DLD1 (cell line): ENCODE measurements around the gene SMC1B.
"Not testable (repeated sequence)": the region's sequence is repeated elsewhere in the genome, so short reads cannot be mapped to it uniquely, and the experiment has no call there.

Source experiments
- in situ Hi-C: cut with HindIII; loops from 2 replicates; pipeline ENCODE4 v1.10.0; 2017; ENCODE audit warnings: low sequenced_read_pairs

The SMC1B gene

DNA sequence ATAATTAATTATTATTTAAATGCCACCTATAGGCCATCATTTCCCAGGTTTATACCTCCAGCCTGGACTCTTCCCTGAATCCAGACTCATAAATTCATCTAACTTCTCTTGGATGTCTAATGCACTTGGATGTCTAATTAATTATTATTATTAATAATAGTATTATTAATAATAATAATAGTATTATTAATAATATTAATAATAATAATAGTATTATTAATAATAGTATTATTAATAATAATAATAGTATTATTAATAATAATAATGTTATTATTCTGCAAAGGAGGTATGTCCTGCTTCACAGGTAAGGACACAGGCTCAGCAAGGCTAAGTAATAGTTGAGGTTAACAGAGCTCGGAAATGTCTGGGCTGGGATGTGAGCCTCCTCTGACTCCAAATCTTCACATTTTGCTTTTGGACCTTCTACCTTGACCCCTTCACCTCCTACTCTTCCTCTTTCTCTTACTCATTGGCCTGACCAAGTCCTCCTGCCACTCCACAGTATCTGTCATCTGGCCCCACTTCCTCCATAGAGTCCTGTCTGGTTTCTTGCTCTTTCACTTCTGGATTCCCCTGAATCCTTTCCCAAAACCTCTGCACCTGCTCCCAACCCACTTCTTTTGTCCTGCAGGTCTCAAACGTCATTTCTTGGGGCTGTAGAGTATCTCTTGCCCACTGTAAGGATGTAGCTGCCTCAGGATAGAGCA is 8.1 kb upstream of the SMC1B start:
- in situ Hi-C loops, result no loop called here

DNA sequence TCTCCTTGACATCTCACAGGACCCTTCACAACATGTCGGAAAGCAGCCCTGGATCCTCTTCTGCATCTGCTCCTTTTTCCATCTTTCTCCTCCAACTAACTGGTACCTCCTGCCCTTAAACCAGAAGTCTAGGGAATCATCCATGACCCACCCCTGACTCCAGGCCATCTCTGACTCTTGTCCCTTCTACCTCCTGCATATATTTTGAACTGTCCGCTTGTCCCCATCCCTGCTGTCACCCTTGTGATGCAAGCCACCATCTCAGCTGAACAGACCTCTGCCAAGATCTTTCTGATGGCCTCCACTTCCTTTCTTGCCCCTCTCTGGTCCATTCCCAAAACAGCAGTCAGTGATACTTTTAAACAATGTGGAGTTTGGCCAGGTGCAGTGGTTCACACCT is 7.1 kb upstream of the SMC1B start:
- in situ Hi-C loops, result no loop called here

DNA sequence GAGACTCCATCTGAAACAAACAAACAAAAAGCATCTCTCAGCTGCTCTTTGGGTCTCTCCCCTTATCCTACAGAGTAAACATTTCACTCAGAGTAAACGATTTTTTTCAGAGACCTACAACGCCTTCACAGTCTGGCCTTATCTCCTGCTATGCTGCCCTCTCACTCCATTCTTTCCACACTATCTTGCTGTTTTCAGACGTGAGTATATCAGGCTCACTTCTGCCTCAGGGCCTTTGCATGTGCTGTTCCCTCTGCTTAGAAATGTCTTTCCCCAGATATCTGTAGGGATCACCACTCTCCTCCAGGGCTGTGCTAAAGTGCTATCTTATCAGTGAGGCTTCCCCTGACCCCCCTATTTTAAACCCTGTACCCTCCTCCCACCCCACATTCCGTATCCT is 6.6 kb upstream of the SMC1B start:
- in situ Hi-C loops, result no loop called here

DNA sequence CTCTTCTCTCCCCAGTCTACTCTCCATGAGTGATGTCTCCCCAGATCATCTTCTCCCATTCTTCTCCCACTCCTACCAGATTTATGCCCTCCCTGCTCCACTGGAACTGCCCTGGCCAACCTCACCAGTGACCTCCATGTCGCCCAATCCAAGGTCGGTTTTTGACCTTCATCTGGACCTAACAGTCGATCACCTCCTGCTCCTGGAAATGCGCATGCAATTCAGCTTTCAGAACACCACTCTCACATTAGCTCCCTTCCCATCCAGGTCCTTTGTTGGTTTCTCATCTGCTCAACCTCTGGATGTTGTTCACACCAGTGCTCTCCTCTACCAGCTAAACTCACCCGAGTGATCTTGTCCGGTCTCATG is 5.4 kb upstream of the SMC1B start:
- in situ Hi-C loops, result no loop called here

DNA sequence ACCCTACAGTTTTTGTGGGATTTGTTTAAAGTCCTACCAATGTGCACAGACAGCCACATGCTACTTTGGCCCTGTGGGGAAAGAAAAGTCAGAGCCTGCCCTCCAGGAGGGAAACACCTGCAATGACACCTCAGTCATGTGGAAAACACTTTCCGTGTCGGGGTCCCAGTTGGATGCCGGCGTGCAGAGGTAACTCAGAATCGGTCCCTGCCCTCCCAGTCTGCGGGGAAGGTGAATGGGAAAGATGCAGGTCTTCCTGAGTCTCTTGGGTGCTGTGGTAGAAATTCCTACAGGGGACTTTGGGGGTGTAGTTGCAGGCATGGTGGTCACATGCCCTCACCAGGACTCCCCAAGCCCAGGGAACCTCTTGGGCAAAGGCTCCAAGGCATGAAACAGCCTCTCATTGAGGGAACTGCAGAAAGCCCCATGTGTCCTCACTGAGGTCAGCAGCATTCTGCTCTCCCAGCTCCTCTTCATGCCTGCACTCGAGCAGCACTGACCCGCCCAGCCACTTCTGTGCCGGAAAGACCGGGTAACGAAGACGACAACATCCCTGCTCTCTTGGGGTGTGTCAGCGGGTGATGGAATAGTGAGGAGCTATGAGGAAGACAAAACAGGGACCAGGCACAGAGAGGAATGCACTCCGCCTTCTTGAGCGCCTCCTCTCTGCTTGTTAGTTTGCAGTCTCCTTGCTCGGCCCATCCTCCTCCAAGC is 4.8 kb upstream of the SMC1B start:
- in situ Hi-C loops, result no loop called here

DNA sequence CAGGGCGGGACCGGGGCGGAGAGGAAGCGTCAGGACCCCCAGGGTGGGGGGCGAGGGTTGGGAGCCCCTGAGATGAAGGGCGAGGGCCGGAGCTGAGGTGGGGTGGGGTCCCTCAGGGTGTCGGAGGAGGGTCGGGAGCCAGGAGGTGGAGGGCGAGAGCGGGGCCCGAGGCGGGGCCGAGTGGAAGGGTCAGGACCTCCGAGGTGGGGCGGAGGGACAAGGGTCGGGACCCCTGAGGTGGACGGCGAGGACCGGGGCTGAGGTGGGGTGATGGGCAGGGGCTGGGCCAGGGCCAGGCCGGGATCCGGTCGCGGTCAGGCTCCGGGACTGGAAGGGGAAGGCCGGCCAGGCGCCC is 409 bp downstream of the SMC1B start:
- in situ Hi-C loops, result no loop called here

DNA sequence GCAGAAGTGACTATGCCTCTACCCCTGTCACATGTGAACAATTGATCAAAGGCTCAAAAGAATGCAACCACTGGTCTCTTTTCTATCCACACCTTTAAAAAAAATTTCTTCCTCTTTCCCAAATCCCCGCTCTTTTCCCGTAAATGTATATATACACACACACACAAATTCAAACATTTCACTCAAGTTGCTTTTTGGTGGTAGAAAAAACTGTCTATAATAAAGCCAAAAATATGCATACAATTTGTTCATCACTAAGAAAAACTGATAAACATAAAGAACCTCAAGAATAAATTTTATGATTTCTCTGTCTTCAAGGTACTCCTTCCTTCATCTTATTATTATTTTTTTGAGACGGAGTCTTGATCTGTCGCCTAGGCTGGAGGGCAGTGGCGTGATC is 5.6 kb downstream of the SMC1B start:
- in situ Hi-C loops, result no loop called here

DNA sequence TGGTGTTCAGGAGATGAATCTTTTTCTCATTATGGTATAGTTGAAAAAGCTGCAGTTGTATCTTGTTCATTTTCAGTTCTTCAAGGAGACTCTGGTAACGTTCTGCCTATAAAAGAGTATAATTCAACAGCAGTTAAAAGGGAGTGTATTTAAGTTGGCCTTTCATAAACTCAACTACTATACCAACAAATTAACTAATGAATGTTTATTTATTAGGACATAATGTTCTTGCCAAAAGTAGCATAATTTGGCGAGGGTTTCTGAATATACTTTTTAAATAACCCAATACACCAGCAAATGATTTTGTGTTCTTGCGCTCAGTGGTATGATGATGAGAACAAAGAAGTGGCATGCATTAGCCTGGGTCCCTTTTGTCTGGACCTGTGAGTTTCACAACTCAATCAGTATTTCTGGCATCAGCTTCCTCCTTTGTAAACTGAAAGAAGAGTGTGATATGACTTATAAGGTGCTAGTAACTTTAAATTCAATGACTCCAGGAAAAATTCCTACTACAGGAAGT is 10.9 kb downstream of the SMC1B start:
- in situ Hi-C loops, result no loop called here

DNA sequence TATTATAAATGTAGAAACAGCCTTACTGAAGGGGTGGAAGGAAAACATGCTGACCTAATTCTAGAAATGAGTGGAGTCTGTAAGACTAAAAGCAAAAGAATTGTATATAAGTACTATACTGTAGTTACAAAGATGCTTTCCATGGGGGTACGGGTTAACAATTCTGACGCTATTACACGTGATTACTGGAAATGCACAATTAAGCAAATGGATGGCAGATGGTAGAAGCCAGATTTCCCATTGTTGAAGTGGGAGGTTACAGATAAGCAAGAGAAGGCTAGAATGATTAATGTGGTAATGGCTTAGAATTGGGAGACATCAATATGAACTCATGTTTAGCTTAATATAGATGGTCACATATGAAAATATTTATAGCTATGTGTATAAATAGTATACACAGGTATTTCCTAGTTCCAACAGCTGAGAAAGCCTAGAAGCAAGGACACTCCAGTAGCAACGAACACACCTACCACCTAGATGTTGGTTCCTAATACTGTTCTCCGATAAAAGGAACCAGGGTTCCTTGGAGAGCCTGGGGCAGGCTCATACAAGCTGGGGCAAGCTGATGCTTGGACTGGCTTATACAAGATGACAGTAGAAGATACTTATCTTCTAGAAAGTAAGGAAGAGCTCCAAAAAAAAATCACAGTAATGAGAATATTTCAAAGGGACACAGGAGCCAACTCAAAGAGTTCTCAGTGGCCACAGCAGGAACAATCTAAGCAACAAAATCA is 13.5 kb downstream of the SMC1B start:
- in situ Hi-C loops, result no loop called here

DNA sequence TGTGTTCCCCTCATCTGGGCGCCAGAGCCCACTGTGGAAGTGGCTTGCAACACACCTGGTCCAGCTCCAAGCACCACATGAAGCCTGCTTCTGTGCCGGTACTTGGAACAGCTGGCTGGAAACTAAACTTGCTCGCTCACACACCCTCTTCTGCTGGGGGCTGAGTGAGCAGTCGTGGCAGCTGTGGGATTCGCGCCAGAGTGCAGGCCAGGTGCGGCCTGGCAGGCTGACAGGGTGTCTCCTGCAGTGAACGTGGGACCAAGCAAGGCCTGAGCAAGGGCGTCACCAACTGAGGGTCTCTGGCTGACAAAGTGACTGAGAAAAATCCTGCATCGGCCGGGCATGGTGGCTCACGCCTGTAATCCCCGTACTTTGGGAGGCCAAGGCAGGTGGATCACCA is 15.2 kb downstream of the SMC1B start:
- in situ Hi-C loops, result no loop called here

DNA sequence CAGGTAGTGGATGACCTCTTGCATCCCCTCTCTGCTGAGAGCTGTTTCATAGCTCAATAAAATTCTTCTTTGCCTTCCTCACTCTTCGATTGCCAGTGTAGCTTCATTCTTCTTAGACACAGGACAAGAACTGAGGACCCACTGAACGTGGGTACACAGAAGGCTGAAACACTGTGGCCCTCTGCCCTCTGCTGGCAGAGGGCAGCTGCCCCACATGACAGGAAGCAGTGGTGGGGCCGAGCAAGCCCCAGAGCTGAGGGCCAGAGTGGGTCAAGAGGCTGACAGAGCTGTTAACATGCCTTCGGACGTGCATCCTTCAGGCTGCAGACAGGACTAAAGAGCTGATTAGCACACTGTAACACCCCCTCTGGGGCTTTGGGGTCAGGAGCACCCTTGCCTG is 15.6 kb downstream of the SMC1B start:
- in situ Hi-C loops, result no loop called here

DNA sequence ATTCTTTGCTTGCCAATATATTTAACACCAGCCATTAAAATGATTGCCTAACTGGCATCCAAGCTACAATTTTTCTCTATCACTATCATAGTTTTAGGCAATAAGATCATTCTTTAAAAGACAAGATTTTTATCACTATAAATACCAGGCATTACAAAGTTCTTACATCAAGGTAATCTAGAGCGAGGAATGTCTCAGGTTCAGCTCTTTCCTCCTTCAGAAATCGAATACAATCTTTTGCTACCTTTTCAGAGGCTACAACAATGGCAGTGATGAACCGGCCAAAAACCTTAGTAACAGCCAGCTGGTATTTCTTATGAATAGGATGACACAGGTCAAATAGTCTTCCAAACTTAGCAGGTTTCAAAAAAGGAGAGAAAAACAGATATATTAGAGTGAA is 23.9 kb downstream of the SMC1B start:
- in situ Hi-C loops, result no loop called here

DNA sequence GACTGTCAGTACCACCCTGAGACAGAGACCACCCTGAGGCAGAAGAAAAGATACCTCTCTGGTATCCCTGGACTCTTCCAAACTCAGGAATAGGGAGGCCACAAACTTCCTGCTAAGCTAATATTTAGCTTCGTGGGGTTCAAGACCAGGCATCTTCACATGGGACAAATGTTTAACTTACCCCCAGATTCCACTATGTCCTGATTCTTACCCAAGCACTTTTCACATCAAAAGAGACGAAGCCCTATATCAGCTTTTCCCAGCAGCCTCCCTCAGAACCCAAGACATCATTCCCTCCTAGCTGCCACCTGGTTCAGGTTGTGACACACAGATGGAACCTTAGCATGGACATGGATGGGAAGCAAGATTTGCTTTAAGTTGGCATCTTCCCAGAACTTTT is 32.1 kb downstream of the SMC1B start:
- in situ Hi-C loops, result no loop called here

DNA sequence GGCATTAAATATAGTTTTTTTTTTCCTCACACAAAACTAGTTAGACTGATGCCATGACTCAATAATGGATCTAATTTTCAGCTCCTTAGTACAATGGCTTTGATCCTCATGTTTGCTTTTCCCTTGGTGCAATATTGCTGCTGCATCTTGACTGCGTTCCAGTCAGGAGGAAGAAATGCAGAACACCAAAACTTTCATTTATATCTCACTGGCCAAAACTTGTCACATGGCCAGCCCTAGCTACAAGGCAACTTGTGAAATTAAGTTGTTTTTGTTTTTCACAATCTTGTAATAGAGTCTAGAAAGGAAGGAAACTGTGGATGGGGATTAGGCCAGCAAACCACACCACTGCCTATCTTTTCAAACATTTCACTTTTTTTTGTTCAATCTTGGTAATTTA is 36.7 kb downstream of the SMC1B start:
- in situ Hi-C loops, result no loop called here

DNA sequence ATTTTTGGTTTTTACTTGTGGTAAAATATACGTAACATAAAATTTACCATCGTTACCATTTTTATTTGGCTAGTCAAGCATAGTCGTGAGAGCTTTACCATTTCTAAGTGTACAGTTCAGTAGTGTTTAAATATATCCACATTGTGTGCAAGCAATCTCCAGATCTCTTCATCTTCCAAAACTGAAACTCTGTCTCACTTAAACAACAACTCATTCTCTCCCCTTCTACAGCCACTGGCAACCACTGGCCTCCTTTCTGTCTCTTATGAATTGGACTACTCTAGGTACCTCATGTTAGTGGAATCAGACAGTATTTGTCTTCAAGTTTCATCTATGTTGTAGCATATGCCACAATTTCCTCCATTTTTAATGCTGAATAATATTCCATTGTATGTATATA is 37.4 kb downstream of the SMC1B start:
- in situ Hi-C loops, result no loop called here

DNA sequence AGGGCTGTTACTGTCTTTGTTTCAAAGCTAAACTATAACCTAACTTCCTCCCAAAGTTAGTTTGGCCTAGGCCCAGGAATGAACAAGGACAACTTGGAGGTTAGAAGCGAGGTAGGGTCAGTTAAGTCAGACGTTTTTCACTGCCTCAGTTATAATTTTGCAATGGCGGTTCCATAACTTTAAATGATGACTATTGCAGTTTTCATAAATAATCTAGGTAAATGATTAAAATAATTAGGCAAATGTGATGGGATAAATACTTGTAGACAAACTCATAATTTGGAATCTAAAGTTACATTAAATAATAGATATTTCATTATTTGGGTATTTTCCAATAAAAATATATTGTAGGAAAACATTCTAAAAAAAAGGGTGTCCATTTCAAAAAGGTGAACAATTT is 39.8 kb downstream of the SMC1B start:
- in situ Hi-C loops, result not testable (repeated sequence)

DNA sequence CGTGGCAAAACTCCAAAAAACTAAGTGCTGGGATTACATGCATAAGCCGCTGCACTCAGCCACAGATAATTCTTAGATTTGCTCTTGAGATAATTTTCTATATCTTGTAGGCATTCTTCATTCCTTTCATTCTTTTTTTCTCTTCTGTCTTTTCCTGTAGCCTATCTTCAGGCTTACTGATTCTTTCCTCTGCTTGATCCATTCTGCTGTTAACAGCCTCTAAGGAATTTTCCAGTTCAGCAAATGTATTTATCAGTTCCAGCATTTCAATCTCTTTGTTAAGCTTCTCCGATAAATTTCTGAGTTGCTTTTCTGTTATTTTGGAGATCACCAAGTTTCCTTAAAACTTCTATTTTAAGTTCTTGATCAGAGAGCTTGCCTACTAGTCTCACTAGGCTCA is 46.7 kb downstream of the SMC1B start:
- in situ Hi-C loops, result no loop called here

DNA sequence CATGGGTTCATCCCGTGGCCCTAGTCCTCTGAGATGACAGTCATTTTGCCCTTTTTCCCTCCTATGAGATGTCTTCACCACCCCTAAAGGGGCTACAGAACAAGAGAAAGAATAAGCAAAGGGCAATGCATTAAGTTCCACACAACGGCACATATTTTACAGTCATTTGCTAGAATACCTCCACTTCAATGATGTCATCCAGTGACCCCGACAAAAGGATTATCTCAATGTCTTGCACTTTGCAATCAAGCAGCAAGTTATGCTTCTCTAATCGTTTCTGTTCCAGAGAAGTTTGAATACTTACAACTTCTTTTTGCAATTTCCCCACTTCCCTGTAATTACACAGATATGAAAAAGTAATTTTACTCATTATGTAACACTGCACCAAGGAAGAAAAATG is 53.8 kb downstream of the SMC1B start:
- in situ Hi-C loops, result no loop called here

DNA sequence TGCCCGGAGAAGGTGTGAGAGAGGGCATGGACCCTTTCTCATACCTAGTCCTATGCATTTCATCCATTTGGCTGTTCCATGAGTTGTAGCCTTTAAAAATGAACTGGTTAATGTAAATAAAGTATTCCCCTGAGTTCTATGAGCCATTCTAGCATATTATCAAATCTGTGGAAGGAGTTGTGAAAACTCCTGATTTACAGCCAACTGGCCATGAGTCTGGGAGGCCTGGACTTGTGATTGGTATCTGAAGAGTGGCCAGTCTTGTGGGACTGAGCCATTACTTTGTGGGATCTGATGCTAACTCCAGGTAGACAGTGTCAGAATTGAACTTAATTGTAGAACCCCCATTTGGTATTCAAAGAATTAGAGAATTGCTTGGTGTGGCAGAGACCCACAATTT is 55.3 kb downstream of the SMC1B start:
- in situ Hi-C loops, result no loop called here

DNA sequence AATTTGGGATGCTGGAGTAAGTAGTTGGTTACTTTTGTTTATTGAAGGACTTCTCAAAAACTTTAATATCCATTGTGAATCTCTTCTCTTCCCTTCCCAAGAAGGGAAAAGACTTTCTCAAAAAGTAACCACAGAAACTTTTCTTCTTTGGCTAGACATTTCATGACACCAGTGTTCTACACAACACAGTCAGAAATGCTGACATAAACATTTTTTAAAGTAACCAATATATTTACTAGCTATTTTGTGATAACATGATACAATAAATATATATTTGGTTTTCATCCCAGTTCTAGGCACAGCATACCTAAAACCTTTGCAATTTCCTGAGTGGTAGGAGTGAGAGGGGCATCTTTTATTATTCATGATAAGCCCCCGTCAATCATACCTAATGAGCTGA is 55.9 kb downstream of the SMC1B start:
- in situ Hi-C loops, result no loop called here

DNA sequence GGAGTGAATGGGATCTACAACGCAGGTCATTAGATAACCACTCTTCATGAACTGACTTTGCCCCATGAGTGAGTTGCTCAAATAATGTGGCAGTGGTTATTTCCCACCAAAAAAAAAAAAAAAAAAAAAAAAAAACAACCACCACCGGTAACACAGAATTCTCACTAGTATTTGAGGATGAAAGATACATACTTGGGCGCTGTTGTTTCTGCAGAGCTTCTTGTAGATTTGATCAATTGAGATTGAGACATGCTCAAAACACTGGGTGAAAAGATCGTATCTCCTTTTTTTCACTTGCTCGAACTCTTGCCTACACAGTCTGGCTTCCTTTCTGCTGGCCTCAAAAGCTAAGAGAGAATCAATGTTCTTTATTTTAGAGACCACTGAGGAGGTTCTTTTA is 59.6 kb downstream of the SMC1B start:
- in situ Hi-C loops, result no loop called here

DNA sequence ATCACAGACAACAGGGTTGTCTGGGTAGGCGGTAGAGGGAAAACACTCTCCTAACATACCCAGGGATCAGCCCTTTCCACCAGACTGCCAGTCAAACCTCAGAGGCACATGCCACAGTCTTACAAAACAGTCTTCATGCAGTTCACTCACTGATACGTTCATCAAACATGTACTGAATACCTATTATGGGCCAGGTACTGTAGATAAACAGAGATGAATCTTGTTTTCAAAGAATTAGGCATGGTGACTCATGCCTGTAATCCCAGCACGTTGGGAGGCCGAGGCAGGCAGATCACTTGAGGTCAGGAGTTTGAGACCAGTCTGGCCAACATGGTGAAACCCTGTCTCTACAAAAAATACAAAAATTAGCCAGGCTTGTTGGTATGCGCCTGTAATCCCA is 60.6 kb downstream of the SMC1B start:
- in situ Hi-C loops, result not testable (repeated sequence)
